ENCODE data around the gene PEX12. TPM values are rescaled to one million over a fixed set of nuclear protein-coding genes. Genes with fewer than 3 reads are reported as not detected.
"Not testable (repeated sequence)": the region's sequence is repeated elsewhere in the genome, so short reads cannot be mapped to it uniquely, and the experiment has no call there.

PEX12 gene
- total and polyA plus RNA-seq, 12 donors: 2.6 to 11.2 (median 8.3) TPM

GRCh38 chr17:35566968-35567367 lies 11.4 kb downstream of the PEX12 start:
- WGBS, 2 donors: 62 to 70% methylated on average over 11 of the region's 11 CpGs
- intact Hi-C loops (cut with DNase I): no loop called here
- ATAC-seq: no peak
- no peak for TF ChIP-seq CTCF (IDR thresholded peaks at IDR 0.05)
- H3K4me3 ChIP-seq: peak overlapping the region in 8 of 10 donors; percentile 70 to 94 (median 80)
- peak overlapping the region in 2 of 10 donors; percentile 90 to 91 for H3K27ac ChIP-seq
- DNase-seq: no peak
- H3K4me1 ChIP-seq: peaks cover 6 to 35% (median 23%) of the 10 kb centered on the region in 9 donors
- no peaks in the 10 kb centered on the region for H3K27me3 ChIP-seq
- no peaks in the 10 kb centered on the region for H3K9me3 ChIP-seq
- H3K36me3 ChIP-seq: no peaks in the 10 kb centered on the region

GRCh38 chr17:35563181-35563580 lies 15.2 kb downstream of the PEX12 start:
- peaks cover 0 to 15% (median 6%) of the 10 kb centered on the region in 7 donors for H3K27me3 ChIP-seq
- H3K4me3 ChIP-seq; intact Hi-C loops (cut with DNase I); H3K27ac ChIP-seq; DNase-seq; H3K36me3 ChIP-seq; H3K4me1 ChIP-seq; H3K9me3 ChIP-seq; ATAC-seq: not testable (repeated sequence)
- WGBS, 2 donors: 81 to 87% methylated on average over 15 to 16 of the region's 16 CpGs

- no peak for DNase-seq
- no peak for TF ChIP-seq CTCF (IDR thresholded peaks at IDR 0.05)
- no peaks in the 10 kb centered on the region for H3K36me3 ChIP-seq
- peaks cover 0 to 29% (median 10%) of the 10 kb centered on the region in 7 donors for H3K27me3 ChIP-seq
- H3K9me3 ChIP-seq: no peaks in the 10 kb centered on the region
- ATAC-seq: no peak
- WGBS, 2 donors: 38 to 49% methylated on average over 3 of the region's 3 CpGs
- H3K4me3 ChIP-seq: no peak within 1 kb of the TSS
- H3K27ac ChIP-seq: no peak within 1 kb of the TSS
- intact Hi-C loops (cut with DNase I): no loop called here
- peaks cover 0 to 4% (median 0%) of the 10 kb centered on the region in 9 donors for H3K4me1 ChIP-seq
Measured at GRCh38 chr17:35560703-35561102, 17.7 kb downstream of the PEX12 start, which contains the start of gene SLFN14. SLFN14 (minus strand) TSS chr17:35560819; CDS start chr17:35558062, 2,757 bp downstream.

GRCh38 chr17:35559495-35560210 lies 18.7 kb downstream of the PEX12 start:
- Histone ChIP-seq H3K4me1 (peaks cover 0 to 4% (median 0%) of the 10 kb centered on the region in 9 donors), H3K27ac (no peak overlapping the region), H3K36me3 (no peaks in the 10 kb centered on the region), H3K27me3 (peaks cover 0 to 36% (median 10%) of the 10 kb centered on the region in 7 donors), H3K4me3 (no peak overlapping the region), H3K9me3 (no peaks in the 10 kb centered on the region)
- no peak for TF ChIP-seq CTCF (IDR thresholded peaks at IDR 0.05)
- DNase-seq (no peak), ATAC-seq (no peak)
- intact Hi-C loops (cut with DNase I): loop anchor here in 1 of 10 donors (10.0 kb wide), 1 partner anchor 65 kb away; no protein-coding TSS in a partner anchor
- 57 to 61% methylated on average over 2 of the region's 2 CpGs for WGBS, 2 donors

GRCh38 chr17:35557353-35557752 lies 21.0 kb downstream of the PEX12 start:
- Histone ChIP-seq H3K4me1 (peaks cover 0 to 4% (median 0%) of the 10 kb centered on the region in 9 donors), H3K9me3 (no peaks in the 10 kb centered on the region), H3K27ac (no peak overlapping the region), H3K27me3 (peaks cover 0 to 41% (median 10%) of the 10 kb centered on the region in 7 donors), H3K36me3 (no peaks in the 10 kb centered on the region), H3K4me3 (no peak overlapping the region)
- 75 to 84% methylated on average over 3 of the region's 3 CpGs for WGBS, 2 donors
- DNase-seq (no peak), ATAC-seq (no peak)
- TF ChIP-seq CTCF (IDR thresholded peaks at IDR 0.05): no peak
- intact Hi-C loops (cut with DNase I): loop anchor here in 1 of 10 donors (10.0 kb wide), 1 partner anchor 63 kb away; no protein-coding TSS in a partner anchor
